ENCODE results near the gene OR5M8.

OR5M8 gene

GRCh38 chr11:56457076-56457475 lies 34.1 kb downstream of the OR5M8 start:
- Histone ChIP-seq H3K36me3 (ENCODE audit: control insufficient read depth in 2 of 2, insufficient read depth in 2 of 2, low read length in 2 of 2) (no peaks in the 10 kb centered on the region), H3K4me1 (ENCODE audit: control insufficient read depth, insufficient read depth, low read length) (no peaks in the 10 kb centered on the region), H3K4me3 (ENCODE audit: low read length in 2 of 2) (no peak overlapping the region), H3K9ac (ENCODE audit: low read length in 2 of 2) (no peak overlapping the region), H3K9me3 (ENCODE audit: control insufficient read depth in 2 of 2, low read length in 2 of 2) (no peaks in the 10 kb centered on the region), H3K27me3 (ENCODE audit: control insufficient read depth in 1 of 2, insufficient read depth in 2 of 2, low read length in 2 of 2) (no peaks in the 10 kb centered on the region), H3K27ac (ENCODE audit: low read length) (no peak overlapping the region)

- Histone ChIP-seq H3K9me3 (ENCODE audit: control insufficient read depth in 2 of 2, low read length in 2 of 2) (no peaks in the 10 kb centered on the region), H3K4me1 (ENCODE audit: control insufficient read depth, insufficient read depth, low read length) (no peaks in the 10 kb centered on the region), H3K27me3 (ENCODE audit: control insufficient read depth in 1 of 2, insufficient read depth in 2 of 2, low read length in 2 of 2) (no peaks in the 10 kb centered on the region), H3K4me3 (ENCODE audit: low read length in 2 of 2) (no peak overlapping the region), H3K9ac (ENCODE audit: low read length in 2 of 2) (no peak overlapping the region), H3K27ac (ENCODE audit: low read length) (no peak overlapping the region), H3K36me3 (ENCODE audit: control insufficient read depth in 2 of 2, insufficient read depth in 2 of 2, low read length in 2 of 2) (no peaks in the 10 kb centered on the region)
Observed at GRCh38 chr11:56453521-56453920, 37.6 kb downstream of the OR5M8 start.
